Transverse colon (tissue), 4 donors: Measurements from ENCODE around the gene SLBP. TPM values are rescaled to one million over a fixed set of nuclear protein-coding genes. Genes with fewer than 3 reads are reported as not detected.
A peak's percentile ranks its signal among the peaks of the same experiment; 100 is the strongest.

Experiments used
- DNase-seq: peaks from one replicate; pipeline ENCODE4 v3.0.0-alpha.2; 2019
- H3K27ac ChIP-seq, 4 donors: fragments of 200-600 bp; sonication (generic); 2 replicates each; pipeline ENCODE4 v1.5.1; 2016 to 2018; ENCODE audit warnings: inconsistent platforms in 4 of 4
- H3K27me3 ChIP-seq: fragments of 200-600 bp; sonication (generic); 2 replicates; pipeline ENCODE4 v1.5.1; 2017; ENCODE audit warnings: inconsistent platforms
- H3K36me3 ChIP-seq, 4 donors: fragments of 200-600 bp; sonication (generic); 2 replicates each; pipeline ENCODE4 v1.5.1; 2017 to 2019; ENCODE audit warnings: inconsistent platforms in 4 of 4
- H3K4me1 ChIP-seq, 4 donors: fragments of 200-600 bp; sonication (generic); 2 replicates each; pipeline ENCODE4 v1.5.1; 2017 to 2020; ENCODE audit warnings: inconsistent platforms in 4 of 4
- H3K4me3 ChIP-seq, 4 donors: fragments of 200-600 bp; sonication (generic); 1 replicate in 1 of 4; 2 replicates in 3 of 4; pipeline versions ENCODE4 v1.5.1 to v1.6.1; 2017 to 2019; ENCODE audit warnings: inconsistent platforms in 4 of 4
- H3K9me3 ChIP-seq, 2 donors: fragments of 200-600 bp; sonication (generic); 2 replicates each; pipeline ENCODE4 v1.5.1; 2017 to 2019; ENCODE audit warnings: inconsistent platforms in 2 of 2
- CTCF ChIP-seq, 5 experiments: fragments of 200-600 bp in 3 of 5; fragments of 450-650 bp in 2 of 5; sonication (generic) in 3 of 5; IDR thresholded peaks; 1 replicate in 2 of 5; 2 replicates in 3 of 5; pipeline ENCODE4 v1.5.1; 2016 to 2017; ENCODE audit warnings: antibody characterized with exemption in 5 of 5, inconsistent platforms in 3 of 5, mild to moderate bottlenecking in 2 of 5, moderate library complexity in 1 of 5
- EP300 ChIP-seq: sonication (generic); formaldehyde crosslinking; IDR thresholded peaks from one replicate; pipeline ENCODE4 v1.6.1; 2017; ENCODE audit warnings: antibody characterized with exemption, low read depth
- POLR2A ChIP-seq: fragments of 450-650 bp; IDR thresholded peaks from one replicate; pipeline ENCODE4 v1.6.1; 2016; ENCODE audit warnings: antibody characterized with exemption, mild to moderate bottlenecking, moderate library complexity
- POLR2AphosphoS5 ChIP-seq, 3 donors: sonication (generic); formaldehyde crosslinking; IDR thresholded peaks; one replicate each; pipeline ENCODE4 v1.6.1; 2016; ENCODE audit warnings: antibody characterized with exemption in 3 of 3
- WGBS, 2 donors: methylation state at CpG; one replicate each; pipeline ENCODE4 v1.1.5; 2018; ENCODE audit warnings: low coverage in 1 of 2; 5-methylcytosine and 5-hydroxymethylcytosine counted together
- in situ Hi-C, 4 donors: fragments of 200-750 bp; cut with MboI; loops; one replicate each; pipeline versions ENCODE4 v1.15.0 to v1.15.1; 2017; ENCODE audit warnings: low sequenced_read_pairs in 3 of 4, low pct_ligation_motif_present in 1 of 4, low pct_unique_long_range_greater_than_20kb in 1 of 4
- intact Hi-C: fragments of 100-400 bp; cut with DNase I; formaldehyde crosslinking; loops from one replicate; pipeline ENCODE4 v1.15.1; 2023; ENCODE audit warnings: low total_unique reads
- total RNA-seq, 4 donors: library from RNA; depleted of rRNA; stranded (reverse); fragments of >200 nt; gene quantifications; one replicate each; pipeline ENCODE4 v1.1.0, GENCODE V29; 2016

SLBP gene
- total RNA-seq, 4 donors from 2014 or later, result 7.6 to 47.5 (median 31.6) TPM

- H3K9me3 ChIP-seq, result no peaks in the 10 kb centered on the region
- peaks cover 6 to 33% (median 17%) of the 10 kb centered on the region in 4 donors for H3K4me1 ChIP-seq
- TF ChIP-seq POLR2A (no peak), POLR2AphosphoS5 (IDR thresholded peaks at IDR 0.05) (no peak), CTCF (IDR thresholded peaks at IDR 0.05) (no peak), EP300 (no peak)
- no peaks in the 10 kb centered on the region for H3K36me3 ChIP-seq
- in situ Hi-C loops, result no loop called here
- DNase-seq, result no peak
- no peak overlapping the region for H3K27ac ChIP-seq
- no peaks in the 10 kb centered on the region for H3K27me3 ChIP-seq
- WGBS, 2 donors, result 90% methylated on average over 10 of the region's 10 CpGs; no CpG with 5 or more reads in 1 of the 2 donors
- H3K4me3 ChIP-seq, result no peak overlapping the region
- intact Hi-C loops, result loop anchor here (2.0 kb wide), 1 partner anchor 37 kb away; no protein-coding TSS in a partner anchor
Measured at GRCh38 chr4:1725521-1725920, 13.4 kb upstream of the SLBP start.

DNA sequence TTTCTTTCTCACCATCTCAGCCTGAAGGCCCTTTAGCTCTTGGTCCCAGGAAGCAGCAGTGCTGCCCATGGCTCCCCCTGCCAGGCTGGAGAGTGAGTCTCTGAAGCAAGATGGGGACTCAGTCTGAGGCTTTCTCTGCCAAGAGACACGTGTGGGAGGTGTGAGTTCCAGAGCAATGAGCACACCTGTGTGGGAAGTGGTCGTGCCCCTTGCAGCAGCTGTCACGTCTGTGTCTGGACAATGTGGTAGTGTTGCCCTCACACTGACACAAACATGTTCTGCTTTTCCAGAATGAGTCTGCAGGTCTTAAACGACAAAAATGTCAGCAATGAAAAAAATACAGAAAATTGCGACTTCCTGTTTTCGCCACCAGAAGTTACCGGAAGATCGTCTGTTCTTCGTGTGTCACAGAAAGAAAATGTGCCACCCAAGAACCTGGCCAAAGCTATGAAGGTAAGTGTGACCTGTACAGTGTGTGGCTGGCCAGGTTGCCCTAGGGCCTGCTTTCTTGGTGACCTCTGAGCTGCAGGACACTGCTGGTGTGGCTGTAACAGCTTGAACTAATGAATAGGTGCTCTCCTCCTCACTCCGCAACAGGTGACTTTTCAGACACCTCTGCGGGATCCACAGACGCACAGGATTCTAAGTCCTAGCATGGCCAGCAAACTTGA, 11.1 kb upstream of the SLBP start:
- 63 to 82% methylated on average over 7 to 12 of the region's 12 CpGs for WGBS, 2 donors
- no peaks in the 10 kb centered on the region for H3K36me3 ChIP-seq

GRCh38 chr4:1722551-1723118, 10.5 kb upstream of the SLBP start:
- WGBS, 2 donors, result 45 to 49% methylated on average over 4 to 18 of the region's 18 CpGs
- H3K36me3 ChIP-seq, result peaks cover 0 to 3% (median 0%) of the 10 kb centered on the region in 4 donors
- H3K4me3 ChIP-seq, result peak overlapping the region in 2 of 4 donors; percentile 81 to 82
- intact Hi-C loops, result no loop called here
- no peaks in the 10 kb centered on the region for H3K9me3 ChIP-seq
- no peak for TF ChIP-seq CTCF (IDR thresholded peaks at IDR 0.05)
- H3K27ac ChIP-seq, result peak overlapping the region; percentile 71 to 99 (median 98)
- H3K4me1 ChIP-seq, result peaks cover 12 to 49% (median 33%) of the 10 kb centered on the region in 4 donors
- no peak for DNase-seq
- in situ Hi-C loops, result no loop called here
- H3K27me3 ChIP-seq, result no peaks in the 10 kb centered on the region

More for the DNA sequence above, 11.1 kb upstream of the SLBP start:
- H3K4me3 ChIP-seq, result peak overlapping the region in 1 of 4 donors; percentile 82
- H3K27me3 ChIP-seq, result no peaks in the 10 kb centered on the region
- no peak for TF ChIP-seq POLR2A
- peak in 1 of 3 donors; percentile 31 for TF ChIP-seq POLR2AphosphoS5 (IDR thresholded peaks at IDR 0.05)
- TF ChIP-seq EP300, result no peak
- peak overlapping the region; percentile 71 to 99 (median 98) for H3K27ac ChIP-seq
- intact Hi-C loops (no loop called here), in situ Hi-C loops (no loop called here)
- peaks cover 12 to 52% (median 33%) of the 10 kb centered on the region in 4 donors for H3K4me1 ChIP-seq
- no peaks in the 10 kb centered on the region for H3K9me3 ChIP-seq
- no peak for DNase-seq

DNA sequence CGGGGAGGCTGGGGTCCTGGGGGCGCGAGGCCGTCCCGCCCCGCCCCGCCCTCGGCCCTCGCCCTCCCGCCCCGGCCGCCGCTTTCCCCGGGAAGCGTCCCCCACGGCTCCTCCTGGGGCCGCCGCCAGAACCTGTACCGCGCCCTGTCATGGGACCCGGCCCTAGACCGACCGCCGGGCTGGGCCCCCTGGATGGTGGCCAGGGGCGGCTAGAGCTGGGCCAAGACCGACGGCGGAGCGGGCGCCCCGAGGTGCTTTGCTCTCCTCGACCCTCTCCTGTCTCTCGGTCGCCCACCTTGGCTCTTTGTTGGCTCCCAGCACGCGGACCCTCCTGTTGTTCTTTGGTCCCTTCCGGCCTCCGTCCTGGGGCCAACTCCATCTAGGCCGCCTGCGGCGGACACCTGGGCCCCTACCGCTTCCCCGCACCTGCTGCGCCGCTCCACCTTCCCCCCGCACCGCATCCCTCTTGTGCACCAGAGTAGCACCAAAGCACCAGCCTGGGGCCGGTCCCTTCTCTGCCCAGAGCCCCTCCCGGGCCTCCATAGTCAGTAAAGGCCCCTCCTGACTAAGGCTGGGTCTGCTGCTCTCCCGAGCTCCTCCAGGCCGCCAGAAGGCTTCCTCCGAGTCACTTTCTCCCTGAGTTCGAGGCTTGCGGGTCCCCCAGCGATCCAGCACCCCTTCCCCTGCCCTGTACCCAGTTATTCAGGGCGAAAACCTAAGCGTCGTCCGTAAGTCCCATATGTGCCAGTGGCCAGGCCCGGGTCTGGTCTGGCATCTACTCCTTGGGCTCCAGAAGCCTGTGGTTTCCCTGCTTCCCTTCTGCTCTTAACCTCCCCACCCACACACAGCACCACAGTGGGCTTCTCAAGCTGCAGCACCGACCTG, 9.8 kb upstream of the SLBP start:
- Histone ChIP-seq H3K4me3 (peak overlapping the region; percentile 24 to 82 (median 80)), H3K27me3 (no peaks in the 10 kb centered on the region), H3K27ac (peak overlapping the region; percentile 94 to 99 (median 98)), H3K36me3 (peaks cover 0 to 9% (median 0%) of the 10 kb centered on the region in 4 donors), H3K4me1 (peaks cover 12 to 44% (median 33%) of the 10 kb centered on the region in 4 donors), H3K9me3 (no peaks in the 10 kb centered on the region)
- no peak for TF ChIP-seq EP300
- TF ChIP-seq CTCF (IDR thresholded peaks at IDR 0.05), result no peak
- no peak for TF ChIP-seq POLR2A
- no peak for TF ChIP-seq POLR2AphosphoS5 (IDR thresholded peaks at IDR 0.05)
- intact Hi-C loops (no loop called here), in situ Hi-C loops (no loop called here)
- WGBS, 2 donors, result 0 to 3% methylated on average over 1 to 37 of the region's 61 CpGs
- DNase-seq, result no peak
